ENCODE data around the gene CABP4. TPM values are rescaled to one million over a fixed set of nuclear protein-coding genes. Genes with fewer than 3 reads are reported as not detected.
A peak's percentile ranks its signal among the peaks of the same experiment; 100 is the strongest.

CABP4 gene
- total RNA-seq, 6 experiments from 2014 or later, result not detected

DNA sequence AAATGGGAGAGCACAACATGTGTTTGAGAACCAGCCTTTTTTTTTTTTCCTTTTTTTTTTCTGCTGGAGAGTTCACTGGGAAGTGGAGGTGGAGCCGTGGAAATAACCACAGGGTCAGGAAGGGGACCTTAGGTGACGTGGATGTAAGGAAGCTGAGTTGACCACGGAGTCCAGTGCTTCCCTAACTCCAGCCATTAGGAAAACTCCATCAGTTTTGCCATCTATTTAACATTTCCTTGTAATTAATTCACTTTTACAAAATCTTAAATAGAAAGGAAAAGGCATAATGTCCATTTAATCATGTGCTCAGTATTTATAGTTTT lies 54.8 kb downstream of the CABP4 start:
- Mint-ChIP-seq H3K9me3 (no peaks in the 10 kb centered on the region), H3K27ac (peak overlapping the region; percentile 98), H3K36me3 (ENCODE audit: low read depth) (no peaks in the 10 kb centered on the region; the same call in 1 of the 2 replicates), H3K4me3 (peak overlapping the region; percentile 64; the same call in 1 of the 2 replicates), H3K27me3 (ENCODE audit: insufficient read depth) (peaks cover 17% of the 10 kb centered on the region), H3K4me1 (ENCODE audit: low read depth) (peaks cover 36% of the 10 kb centered on the region)
- no peak for TF ChIP-seq CTCF (IDR thresholded peaks at IDR 0.05)
- DNase-seq, result no peak

Small RNA genes within 50 kb of the gene (microRNA-seq; reads per million reads assigned to microRNA genes)
- gene MIR6752, result not detected

Other genes with a start within 250 kb of the CABP4 start
- gene GRK2, start 188.9 kb upstream of the CABP4 start, total RNA-seq (2021; fragmentation: NEBNext Ultra II Directional; extraction: Animal tissue kit (Norgen Biotek cat#: 25700)), result 10 to 100 TPM; 26.2 to 35.5 (median 32.1) TPM
- 10 to 100 TPM; 24.7 to 34.6 (median 26.4) TPM for gene ANKRD13D, start 166.1 kb upstream of the CABP4 start, total RNA-seq (2021; fragmentation: NEBNext Ultra II Directional; extraction: Animal tissue kit (Norgen Biotek cat#: 25700))
- 10 to 100 TPM; 17.0 to 28.7 (median 22.6) TPM for gene SSH3, start 151.8 kb upstream of the CABP4 start, total RNA-seq (2021; fragmentation: NEBNext Ultra II Directional; extraction: Animal tissue kit (Norgen Biotek cat#: 25700))
- gene POLD4, start 101.8 kb upstream of the CABP4 start, total RNA-seq (2021; fragmentation: NEBNext Ultra II Directional; extraction: Animal tissue kit (Norgen Biotek cat#: 25700)), result 10 to 100 TPM; 69.1 to 80.7 (median 70.9) TPM
- 10 to 100 TPM in 4 of 6 experiments, 1 to 10 TPM in 2; 8.9 to 12.8 (median 10.5) TPM for gene CLCF1, start 81.8 kb upstream of the CABP4 start, total RNA-seq (2021; fragmentation: NEBNext Ultra II Directional; extraction: Animal tissue kit (Norgen Biotek cat#: 25700))
- gene RAD9A, start 63.4 kb upstream of the CABP4 start, total RNA-seq (2021; fragmentation: NEBNext Ultra II Directional; extraction: Animal tissue kit (Norgen Biotek cat#: 25700)), result 10 to 100 TPM in 1 of 6 experiments, 1 to 10 TPM in 5; 7.6 to 10.3 (median 8.8) TPM
- gene PPP1CA, start 53.5 kb upstream of the CABP4 start, total RNA-seq (2021; fragmentation: NEBNext Ultra II Directional; extraction: Animal tissue kit (Norgen Biotek cat#: 25700)), result 100 to 1,000 TPM; 162 to 191 (median 180) TPM
- gene TBC1D10C, start 51.3 kb upstream of the CABP4 start, total RNA-seq (2021; fragmentation: NEBNext Ultra II Directional; extraction: Animal tissue kit (Norgen Biotek cat#: 25700)), result not detected
- under 1 TPM in 5 of 6 experiments, not detected in 1; 0.05 to 0.14 (median 0.06) TPM for gene CARNS1, start 39.7 kb upstream of the CABP4 start, total RNA-seq (2021; fragmentation: NEBNext Ultra II Directional; extraction: Animal tissue kit (Norgen Biotek cat#: 25700))
- gene RPS6KB2, start 26.9 kb upstream of the CABP4 start, total RNA-seq (2021; fragmentation: NEBNext Ultra II Directional; extraction: Animal tissue kit (Norgen Biotek cat#: 25700)), result 10 to 100 TPM; 51.5 to 58.4 (median 55.8) TPM
- gene PTPRCAP, start 17.7 kb upstream of the CABP4 start, total RNA-seq (2021; fragmentation: NEBNext Ultra II Directional; extraction: Animal tissue kit (Norgen Biotek cat#: 25700)), result under 1 TPM in 3 of 6 experiments, not detected in 3; 0.35 to 0.50 (median 0.40) TPM
- 100 to 1,000 TPM in 5 of 6 experiments, 10 to 100 TPM in 1; 98.8 to 127 (median 108) TPM for gene CORO1B, start 11.9 kb upstream of the CABP4 start, total RNA-seq (2021; fragmentation: NEBNext Ultra II Directional; extraction: Animal tissue kit (Norgen Biotek cat#: 25700))
- not detected for gene GPR152, start 2.6 kb upstream of the CABP4 start, total RNA-seq (2021; fragmentation: NEBNext Ultra II Directional; extraction: Animal tissue kit (Norgen Biotek cat#: 25700))
- gene TMEM134, start 13.9 kb downstream of the CABP4 start, total RNA-seq (2021; fragmentation: NEBNext Ultra II Directional; extraction: Animal tissue kit (Norgen Biotek cat#: 25700)), result 10 to 100 TPM; 28.5 to 43.7 (median 32.2) TPM
- gene AIP, start 27.7 kb downstream of the CABP4 start, total RNA-seq (2021; fragmentation: NEBNext Ultra II Directional; extraction: Animal tissue kit (Norgen Biotek cat#: 25700)), result 10 to 100 TPM; 53.0 to 59.4 (median 55.1) TPM
- gene PITPNM1, start 50.0 kb downstream of the CABP4 start, total RNA-seq (2021; fragmentation: NEBNext Ultra II Directional; extraction: Animal tissue kit (Norgen Biotek cat#: 25700)), result 10 to 100 TPM; 19.6 to 30.3 (median 23.5) TPM
- gene CDK2AP2, start 52.8 kb downstream of the CABP4 start, total RNA-seq (2021; fragmentation: NEBNext Ultra II Directional; extraction: Animal tissue kit (Norgen Biotek cat#: 25700)), result 10 to 100 TPM; 29.3 to 36.0 (median 31.5) TPM
- gene CABP2, start 68.1 kb downstream of the CABP4 start, total RNA-seq (2021; fragmentation: NEBNext Ultra II Directional; extraction: Animal tissue kit (Norgen Biotek cat#: 25700)), result not detected
- gene GSTP1, start 128.5 kb downstream of the CABP4 start, total RNA-seq (2021; fragmentation: NEBNext Ultra II Directional; extraction: Animal tissue kit (Norgen Biotek cat#: 25700)), result 100 to 1,000 TPM; 497 to 569 (median 512) TPM
- 100 to 1,000 TPM; 130 to 150 (median 135) TPM for gene NDUFV1, start 151.6 kb downstream of the CABP4 start, total RNA-seq (2021; fragmentation: NEBNext Ultra II Directional; extraction: Animal tissue kit (Norgen Biotek cat#: 25700))
- gene NUDT8, start 174.6 kb downstream of the CABP4 start, total RNA-seq (2021; fragmentation: NEBNext Ultra II Directional; extraction: Animal tissue kit (Norgen Biotek cat#: 25700)), result 1 to 10 TPM; 2.0 to 3.0 (median 2.6) TPM
- not detected for gene TBX10, start 184.4 kb downstream of the CABP4 start, total RNA-seq (2021; fragmentation: NEBNext Ultra II Directional; extraction: Animal tissue kit (Norgen Biotek cat#: 25700))
- gene ACY3, start 195.4 kb downstream of the CABP4 start, total RNA-seq (2021; fragmentation: NEBNext Ultra II Directional; extraction: Animal tissue kit (Norgen Biotek cat#: 25700)), result not detected
- not detected for gene ALDH3B2, start 219.3 kb downstream of the CABP4 start, total RNA-seq (2021; fragmentation: NEBNext Ultra II Directional; extraction: Animal tissue kit (Norgen Biotek cat#: 25700))

Data from HFFc6 (cell line).